GM12873 (cell line): ENCODE data around the gene ENOX2.

ENCODE experiments used
- TF ChIP-seq, protein P1 (sequence below): IDR thresholded peaks from 2 replicates; pipeline ENCODE4 v1.5.1; 2012; ENCODE audit warnings: low read depth, mild to moderate bottlenecking, moderate library complexity, low read length, control low read depth; ENCODE audit not compliant: insufficient read depth; ENCODE audit errors: missing control alignments

The ENOX2 gene

DNA sequence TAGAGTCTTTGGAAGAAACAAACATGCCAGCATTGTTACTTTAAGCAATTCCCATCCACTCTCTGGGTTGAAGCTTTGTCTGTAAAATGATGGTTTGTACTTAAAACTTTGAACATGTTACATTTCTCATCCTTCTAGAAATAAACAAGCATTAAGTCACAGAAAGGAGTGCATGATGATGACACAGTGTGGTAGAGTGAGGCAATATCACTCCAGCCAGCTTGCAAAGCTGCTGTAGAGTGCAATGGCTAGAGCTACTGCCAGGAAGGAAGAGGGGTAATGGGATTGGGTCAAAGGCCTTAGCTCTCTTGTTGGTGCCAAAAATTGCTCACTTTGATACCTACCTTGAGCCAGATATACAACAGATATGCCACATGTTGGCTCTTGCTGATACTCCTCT is 12.3 kb upstream of the ENOX2 start:
- TF ChIP-seq, protein P1, sequence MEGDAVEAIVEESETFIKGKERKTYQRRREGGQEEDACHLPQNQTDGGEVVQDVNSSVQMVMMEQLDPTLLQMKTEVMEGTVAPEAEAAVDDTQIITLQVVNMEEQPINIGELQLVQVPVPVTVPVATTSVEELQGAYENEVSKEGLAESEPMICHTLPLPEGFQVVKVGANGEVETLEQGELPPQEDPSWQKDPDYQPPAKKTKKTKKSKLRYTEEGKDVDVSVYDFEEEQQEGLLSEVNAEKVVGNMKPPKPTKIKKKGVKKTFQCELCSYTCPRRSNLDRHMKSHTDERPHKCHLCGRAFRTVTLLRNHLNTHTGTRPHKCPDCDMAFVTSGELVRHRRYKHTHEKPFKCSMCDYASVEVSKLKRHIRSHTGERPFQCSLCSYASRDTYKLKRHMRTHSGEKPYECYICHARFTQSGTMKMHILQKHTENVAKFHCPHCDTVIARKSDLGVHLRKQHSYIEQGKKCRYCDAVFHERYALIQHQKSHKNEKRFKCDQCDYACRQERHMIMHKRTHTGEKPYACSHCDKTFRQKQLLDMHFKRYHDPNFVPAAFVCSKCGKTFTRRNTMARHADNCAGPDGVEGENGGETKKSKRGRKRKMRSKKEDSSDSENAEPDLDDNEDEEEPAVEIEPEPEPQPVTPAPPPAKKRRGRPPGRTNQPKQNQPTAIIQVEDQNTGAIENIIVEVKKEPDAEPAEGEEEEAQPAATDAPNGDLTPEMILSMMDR, result no peak

DNA sequence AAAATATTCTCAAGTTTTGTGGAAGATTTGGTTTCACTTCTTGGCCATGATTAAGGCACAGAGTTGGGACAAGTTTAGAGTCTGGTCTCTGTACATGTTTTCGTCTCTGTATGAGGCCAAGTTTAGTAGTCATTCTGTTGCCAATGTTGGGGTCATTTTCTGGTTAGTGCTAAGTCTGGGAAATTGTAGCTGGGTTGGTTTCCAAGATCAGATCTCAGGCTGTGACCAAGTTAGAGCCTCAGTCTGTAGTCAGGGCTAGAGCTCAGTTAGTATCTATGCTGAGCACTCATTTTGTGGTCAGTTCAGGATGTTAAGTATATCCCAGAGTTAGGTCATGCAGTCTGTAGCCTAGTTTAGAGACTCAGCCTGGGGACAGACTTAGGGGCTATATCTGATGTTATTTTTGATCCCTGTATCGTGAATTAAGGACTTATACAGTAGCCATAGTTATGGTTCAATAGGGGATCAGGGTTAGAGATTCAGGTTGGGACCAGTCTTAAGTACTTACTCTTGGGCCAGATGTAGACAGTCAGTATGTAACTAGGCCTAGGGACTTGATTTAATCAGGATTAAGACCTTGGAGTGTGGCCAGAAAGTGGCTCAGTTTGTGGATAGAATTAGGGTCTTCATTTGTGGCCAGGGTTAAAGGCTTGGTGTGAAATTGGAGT is 6.6 kb upstream of the ENOX2 start:
- TF ChIP-seq, protein P1, result no peak

DNA sequence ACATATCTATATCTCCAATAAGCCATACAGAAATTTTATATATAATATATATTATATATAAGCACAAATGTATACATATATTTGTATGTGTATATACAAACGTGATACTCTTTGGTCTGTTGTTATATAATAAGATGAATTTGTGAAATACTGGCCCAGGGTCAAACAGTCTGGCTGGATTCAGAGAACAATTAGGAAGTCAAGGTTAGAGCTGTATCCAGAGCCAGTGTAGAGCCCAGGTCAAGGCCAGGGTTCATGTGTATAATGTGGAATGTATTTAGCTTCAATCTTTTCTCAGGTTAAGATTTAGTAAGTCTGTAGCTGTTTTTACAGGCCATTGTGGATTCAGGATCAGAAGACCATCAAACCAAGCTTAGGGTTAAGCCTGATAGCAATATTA is 3.8 kb upstream of the ENOX2 start:
- TF ChIP-seq, protein P1, result no peak

DNA sequence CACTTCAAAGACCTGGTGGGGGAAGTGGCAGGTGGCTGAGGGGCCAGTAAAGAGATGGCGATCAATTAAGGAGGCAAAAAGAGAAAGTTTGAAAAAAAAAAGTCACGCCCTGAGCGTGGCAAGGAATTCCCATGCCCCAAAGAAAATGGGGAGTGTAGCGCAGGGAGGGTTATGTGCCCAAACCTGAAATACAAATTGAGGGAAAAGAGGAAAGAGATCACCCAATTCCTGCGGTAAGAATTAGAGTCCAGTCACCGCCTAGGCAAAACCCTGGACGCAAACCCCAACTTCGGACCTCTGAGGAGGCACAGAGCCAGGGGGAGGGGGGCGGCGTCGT is 595 bp downstream of the ENOX2 start:
- TF ChIP-seq, protein P1, result no peak

DNA sequence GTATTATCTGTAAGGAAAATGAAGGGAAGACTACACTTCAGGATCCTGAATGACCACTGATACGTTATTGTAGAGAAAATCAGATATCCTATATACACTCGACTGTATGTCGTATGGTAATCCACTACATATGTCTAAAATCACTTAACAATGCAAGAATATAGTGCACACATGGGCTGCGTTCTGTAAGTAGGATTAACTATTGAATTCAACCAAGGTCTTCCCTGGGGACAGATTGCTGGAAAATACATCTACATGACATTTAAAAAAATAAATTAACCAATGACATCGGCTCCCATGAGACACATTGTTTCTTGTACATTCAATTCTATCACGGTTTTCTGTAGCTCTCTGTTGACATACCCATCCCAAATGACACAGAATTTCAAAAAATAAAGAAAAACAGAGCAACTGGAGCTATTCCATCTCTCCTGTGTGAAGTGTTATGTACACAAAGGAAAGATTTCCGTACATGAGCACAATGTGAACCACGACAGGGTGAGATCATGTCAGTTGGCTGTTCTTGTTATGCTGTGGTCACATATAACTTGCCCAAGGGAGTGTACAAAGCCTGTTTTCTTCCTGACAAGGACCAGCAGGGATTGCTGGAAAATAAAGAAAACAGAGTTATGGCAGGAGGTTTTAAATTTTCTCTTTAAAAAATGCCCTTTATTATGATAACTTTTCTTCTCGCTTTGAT is 6.1 kb downstream of the ENOX2 start:
- TF ChIP-seq, protein P1, result no peak

DNA sequence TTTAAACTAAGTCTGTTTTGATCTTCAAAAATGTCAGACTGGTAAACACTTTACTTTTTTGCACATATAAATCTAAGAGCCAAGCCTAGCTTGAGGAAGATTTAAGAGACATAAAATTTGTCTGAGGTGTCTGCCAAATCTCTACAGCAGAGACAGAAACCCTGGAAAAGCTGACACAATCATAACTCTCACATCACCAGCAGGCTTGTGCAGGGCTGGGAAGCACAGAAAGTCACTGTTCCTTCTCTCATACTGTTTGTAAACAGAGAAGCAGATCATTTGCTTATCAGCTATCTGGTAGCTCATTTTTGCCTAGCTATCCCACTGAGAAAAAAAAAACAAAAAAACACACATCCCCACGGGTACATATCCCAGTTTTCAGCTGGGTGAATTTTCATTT is 7.0 kb downstream of the ENOX2 start:
- TF ChIP-seq, protein P1, result no peak

DNA sequence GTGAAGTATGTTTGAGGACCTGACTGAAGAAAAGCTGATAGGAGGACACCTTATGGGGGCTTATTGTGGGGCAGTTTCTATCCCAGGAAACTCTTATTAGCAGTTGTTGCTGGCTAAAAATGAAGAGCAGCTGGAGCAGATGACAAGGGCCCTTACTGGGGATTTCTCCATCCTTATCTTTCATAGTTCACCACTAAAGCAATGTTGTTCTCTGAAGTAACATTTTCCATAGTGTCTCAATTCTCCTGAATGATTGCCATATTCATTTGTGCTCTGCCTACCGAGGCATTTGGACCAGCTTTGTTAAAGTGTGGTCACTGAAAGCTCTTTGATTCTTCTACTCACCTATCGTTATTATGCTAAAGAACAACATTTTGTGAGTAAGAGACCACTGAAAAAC is 7.7 kb downstream of the ENOX2 start:
- TF ChIP-seq, protein P1, result no peak
